Subcutaneous abdominal adipose tissue (tissue), 5 donors: ENCODE data around the gene RIMBP2.

Experiments
- H3K27ac ChIP-seq: one replicate; pipeline ENCODE4 v1.7.0; 2013; ENCODE audit warnings: low read depth, mild to moderate bottlenecking, inconsistent platforms, low read length, moderate library complexity
- H3K27me3 ChIP-seq, 5 donors: one replicate each; pipeline ENCODE4 v1.7.0; 2013; ENCODE audit warnings: low read length in 5 of 5, inconsistent platforms in 1 of 5; ENCODE audit not compliant: control insufficient read depth in 5 of 5, insufficient read depth in 4 of 5
- H3K36me3 ChIP-seq, 5 donors: one replicate each; pipeline ENCODE4 v1.7.0; 2013; ENCODE audit warnings: low read length in 5 of 5; ENCODE audit not compliant: control insufficient read depth in 5 of 5, insufficient read depth in 5 of 5
- H3K4me1 ChIP-seq, 5 donors: one replicate each; pipeline ENCODE4 v1.7.0; 2013; ENCODE audit warnings: low read length in 5 of 5, mild to moderate bottlenecking in 3 of 5, moderate library complexity in 1 of 5; ENCODE audit not compliant: control insufficient read depth in 5 of 5, insufficient read depth in 5 of 5
- H3K4me3 ChIP-seq, 5 donors: one replicate each; pipeline ENCODE4 v1.7.0; 2013; ENCODE audit warnings: low read length in 5 of 5, low read depth in 1 of 5
- H3K9ac ChIP-seq, 5 donors: one replicate each; pipeline ENCODE4 v1.7.0; 2013; ENCODE audit warnings: low read length in 5 of 5, mild to moderate bottlenecking in 4 of 5, moderate library complexity in 3 of 5
- H3K9me3 ChIP-seq, 5 donors: one replicate each; pipeline ENCODE4 v1.7.0; 2013; ENCODE audit warnings: low read length in 5 of 5; ENCODE audit not compliant: control insufficient read depth in 5 of 5
- donor health status: healthy.
- donor health status: healthy.
- donor health status: healthy.
- donor health status: healthy.
- donor health status: healthy.

RIMBP2 gene

DNA sequence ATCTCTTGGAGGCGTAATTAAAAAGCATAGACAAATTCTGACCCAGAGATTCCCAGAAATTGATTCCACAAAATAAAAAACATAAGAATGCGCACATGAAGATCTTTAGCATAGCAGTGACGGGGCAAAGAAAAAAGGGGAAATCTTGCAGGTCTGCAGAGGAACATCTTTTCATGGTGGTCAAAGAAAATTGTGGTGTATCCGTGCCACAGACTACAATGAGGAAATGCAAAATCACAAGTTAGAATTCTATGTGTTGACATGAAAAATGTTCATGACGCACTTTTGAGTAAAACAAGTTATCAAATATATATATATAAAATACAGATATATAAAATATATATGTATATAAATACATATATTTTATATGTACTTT is 101.6 kb downstream of the RIMBP2 start:
- Histone ChIP-seq H3K9ac (no peak overlapping the region), H3K9me3 (peaks cover 0 to 2% (median 0%) of the 10 kb centered on the region in 5 donors), H3K27me3 (peaks cover 0 to 8% (median 0%) of the 10 kb centered on the region in 5 donors), H3K4me1 (no peaks in the 10 kb centered on the region), H3K36me3 (no peaks in the 10 kb centered on the region), H3K27ac (no peak overlapping the region), H3K4me3 (no peak overlapping the region)

DNA sequence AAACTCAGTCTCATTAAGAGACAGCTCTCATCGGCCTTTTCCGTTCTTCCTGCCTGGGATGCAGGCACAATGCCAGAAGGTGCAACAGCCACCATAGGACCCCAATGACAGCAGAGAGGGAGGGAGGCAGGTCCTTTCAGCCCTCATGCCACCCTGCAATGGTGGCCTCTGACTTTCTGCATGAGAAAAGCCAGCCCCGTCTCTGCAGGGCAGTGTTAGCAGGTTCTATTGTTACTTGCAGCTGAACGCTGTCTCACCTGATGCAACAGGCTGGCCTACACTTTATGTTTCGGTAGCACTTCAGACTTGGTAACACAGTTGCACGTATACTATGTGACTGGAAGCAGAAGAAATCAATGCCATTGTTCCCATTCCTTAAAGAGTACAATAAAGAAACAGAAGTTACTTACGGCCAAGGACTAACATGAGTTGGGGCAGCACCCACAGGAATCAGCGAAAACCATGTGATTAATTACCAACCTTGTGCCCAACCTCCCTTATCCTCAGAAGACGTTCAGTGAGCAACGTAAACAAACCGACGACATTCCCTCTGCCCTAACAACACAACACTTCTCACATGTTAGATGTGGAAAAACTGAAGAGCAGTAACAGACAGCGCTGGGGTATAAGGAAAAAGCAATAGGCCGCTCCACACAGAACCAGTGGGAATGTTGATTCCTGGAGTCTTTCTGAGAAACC is 102.1 kb downstream of the RIMBP2 start:
- no peak overlapping the region for H3K27ac ChIP-seq
- H3K4me1 ChIP-seq = no peaks in the 10 kb centered on the region
- H3K9ac ChIP-seq = no peak overlapping the region
- H3K9me3 ChIP-seq = peaks cover 0 to 2% (median 0%) of the 10 kb centered on the region in 5 donors
- H3K4me3 ChIP-seq = no peak overlapping the region
- no peaks in the 10 kb centered on the region for H3K36me3 ChIP-seq
- H3K27me3 ChIP-seq = peaks cover 0 to 8% (median 0%) of the 10 kb centered on the region in 5 donors

DNA sequence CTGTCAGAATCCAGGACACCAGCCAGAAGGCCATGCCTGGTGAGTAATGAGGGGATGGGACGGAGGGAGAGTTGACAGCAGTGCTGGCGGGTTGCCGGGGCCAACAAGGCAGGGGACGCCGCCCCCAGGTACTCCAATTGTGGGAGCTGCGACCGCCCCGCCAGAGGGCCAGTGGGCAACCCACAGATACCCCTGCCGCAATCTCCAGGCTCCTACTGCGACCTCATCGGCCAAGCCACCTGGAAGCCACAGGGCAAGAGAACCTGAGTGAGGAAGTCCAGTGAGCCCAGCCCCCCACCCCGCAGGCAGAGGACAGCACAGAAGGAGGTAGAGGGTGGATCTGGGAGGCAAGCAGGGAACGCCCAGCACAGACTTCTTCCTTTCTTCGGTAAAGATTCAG is 103.0 kb downstream of the RIMBP2 start:
- Histone ChIP-seq H3K27ac (no peak overlapping the region), H3K36me3 (no peaks in the 10 kb centered on the region), H3K27me3 (peaks cover 0 to 8% (median 1%) of the 10 kb centered on the region in 5 donors), H3K9me3 (peaks cover 0 to 2% (median 0%) of the 10 kb centered on the region in 5 donors), H3K4me1 (no peaks in the 10 kb centered on the region), H3K9ac (no peak overlapping the region), H3K4me3 (no peak overlapping the region)

DNA sequence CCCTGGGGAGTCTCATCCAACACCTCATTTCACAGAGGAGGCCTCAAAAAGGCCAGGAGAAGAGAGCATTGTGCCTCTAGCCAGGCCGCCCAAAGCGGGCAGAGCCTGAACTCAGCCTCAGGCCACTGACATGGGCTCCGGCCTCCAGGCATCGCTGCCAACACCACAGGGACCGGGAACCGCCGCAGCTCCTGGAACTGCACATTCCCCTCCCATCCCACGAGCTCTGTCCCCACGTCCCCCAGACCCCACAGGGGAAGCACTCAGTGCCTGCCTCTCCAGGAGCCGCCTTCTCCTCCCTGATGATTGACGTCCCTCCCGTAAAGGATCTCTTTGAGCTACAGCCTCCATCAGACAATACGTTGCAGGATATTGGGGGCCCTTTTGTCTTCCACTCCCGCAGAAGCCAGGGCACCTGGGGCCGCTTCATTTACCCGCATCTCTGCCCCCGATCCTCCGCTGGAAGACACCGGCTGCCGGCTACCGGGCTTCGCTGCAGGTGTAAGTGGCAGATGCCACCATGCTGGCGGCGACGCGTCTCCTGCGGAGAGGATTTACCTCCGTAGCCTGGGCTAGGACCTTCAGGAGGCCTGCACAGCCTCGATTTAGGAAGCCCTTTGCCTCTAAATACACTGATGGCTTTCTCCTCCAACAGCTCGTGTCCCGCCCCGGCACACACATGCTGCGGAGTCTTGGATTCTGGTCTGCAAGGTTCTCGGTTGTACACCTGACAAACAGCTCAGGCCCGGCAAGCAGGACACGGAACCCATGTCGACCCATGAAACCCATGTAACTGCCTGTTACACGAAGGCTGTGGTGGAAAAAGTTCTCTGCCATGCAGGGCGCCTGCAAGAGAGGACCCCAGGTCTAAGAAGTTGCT is 104.8 kb downstream of the RIMBP2 start:
- H3K4me1 ChIP-seq = no peaks in the 10 kb centered on the region
- no peaks in the 10 kb centered on the region for H3K36me3 ChIP-seq
- H3K4me3 ChIP-seq = no peak overlapping the region
- H3K9ac ChIP-seq = no peak overlapping the region
- no peak overlapping the region for H3K27ac ChIP-seq
- H3K9me3 ChIP-seq = peaks cover 0 to 2% (median 0%) of the 10 kb centered on the region in 5 donors
- peaks cover 0 to 10% (median 4%) of the 10 kb centered on the region in 5 donors for H3K27me3 ChIP-seq

DNA sequence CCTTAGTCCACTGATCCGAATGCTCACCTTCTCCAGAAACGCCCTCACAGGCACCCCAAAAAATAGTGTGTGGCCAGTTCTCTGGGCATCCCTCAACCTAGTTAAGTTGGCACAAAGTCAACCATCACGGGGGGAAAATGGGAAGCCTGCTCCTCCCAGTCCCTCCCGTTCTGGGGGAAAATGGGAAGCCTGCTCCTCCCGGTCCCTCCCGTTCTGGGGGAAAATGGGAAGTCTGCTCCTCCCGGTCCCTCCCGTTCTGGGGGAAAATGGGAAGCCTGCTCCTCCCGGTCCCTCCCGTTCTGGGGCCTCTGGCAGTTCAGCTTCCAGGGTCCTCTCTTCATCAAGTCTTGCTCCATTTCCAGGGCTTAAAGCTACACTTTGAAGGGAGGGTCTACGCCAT is 106.1 kb downstream of the RIMBP2 start:
- H3K36me3 ChIP-seq = no peaks in the 10 kb centered on the region
- no peak overlapping the region for H3K4me3 ChIP-seq
- peaks cover 0 to 2% (median 0%) of the 10 kb centered on the region in 5 donors for H3K9me3 ChIP-seq
- H3K9ac ChIP-seq = no peak overlapping the region
- no peak overlapping the region for H3K27ac ChIP-seq
- no peaks in the 10 kb centered on the region for H3K4me1 ChIP-seq
- peaks cover 0 to 5% (median 4%) of the 10 kb centered on the region in 5 donors for H3K27me3 ChIP-seq

DNA sequence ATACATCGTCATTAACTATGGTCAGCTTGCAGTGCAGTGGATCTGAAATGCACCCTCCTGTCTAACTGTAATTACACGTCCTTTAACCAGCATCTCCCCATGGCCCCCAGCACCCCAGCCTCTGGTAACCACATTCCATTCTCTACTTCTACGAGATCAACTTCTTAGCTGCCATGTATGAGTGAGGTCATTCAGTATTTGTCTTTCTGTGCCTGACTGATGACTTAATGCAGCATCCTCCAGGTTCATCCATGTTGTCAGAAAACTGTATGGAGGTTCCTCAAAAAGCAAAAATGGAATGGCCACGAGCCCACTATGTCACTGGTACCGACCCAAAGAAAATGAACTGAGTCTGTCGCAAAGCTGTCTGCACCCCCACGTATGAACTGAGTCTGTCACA is 107.3 kb downstream of the RIMBP2 start:
- no peaks in the 10 kb centered on the region for H3K4me1 ChIP-seq
- no peak overlapping the region for H3K27ac ChIP-seq
- H3K36me3 ChIP-seq = no peaks in the 10 kb centered on the region
- H3K27me3 ChIP-seq = peaks cover 0 to 5% (median 4%) of the 10 kb centered on the region in 5 donors
- H3K9me3 ChIP-seq = peaks cover 0 to 2% (median 0%) of the 10 kb centered on the region in 5 donors
- H3K4me3 ChIP-seq = no peak overlapping the region
- no peak overlapping the region for H3K9ac ChIP-seq

DNA sequence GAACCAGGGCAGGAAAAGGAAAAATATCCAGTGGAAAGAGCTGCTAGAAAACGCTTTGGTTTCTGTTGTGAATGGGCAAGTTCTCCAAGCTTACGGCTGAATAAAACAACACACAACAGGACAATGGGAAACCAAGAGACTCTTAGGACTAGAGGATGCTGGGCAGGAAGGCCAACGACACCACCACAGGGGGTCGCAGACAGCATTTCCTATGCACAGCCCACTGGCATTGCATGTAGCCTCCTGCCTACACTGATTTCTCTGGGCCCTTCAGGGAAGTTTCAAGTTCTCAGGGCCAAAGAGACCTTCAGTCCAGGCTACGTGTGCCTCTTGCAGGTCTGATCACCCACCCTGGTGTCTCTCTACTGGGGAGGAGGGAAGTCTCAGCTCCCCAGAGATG is 108.0 kb downstream of the RIMBP2 start:
- Histone ChIP-seq H3K36me3 (no peaks in the 10 kb centered on the region), H3K9ac (no peak overlapping the region), H3K4me1 (no peaks in the 10 kb centered on the region), H3K27ac (no peak overlapping the region), H3K4me3 (no peak overlapping the region), H3K27me3 (peaks cover 0 to 5% (median 2%) of the 10 kb centered on the region in 5 donors), H3K9me3 (peaks cover 0 to 2% (median 0%) of the 10 kb centered on the region in 5 donors)

DNA sequence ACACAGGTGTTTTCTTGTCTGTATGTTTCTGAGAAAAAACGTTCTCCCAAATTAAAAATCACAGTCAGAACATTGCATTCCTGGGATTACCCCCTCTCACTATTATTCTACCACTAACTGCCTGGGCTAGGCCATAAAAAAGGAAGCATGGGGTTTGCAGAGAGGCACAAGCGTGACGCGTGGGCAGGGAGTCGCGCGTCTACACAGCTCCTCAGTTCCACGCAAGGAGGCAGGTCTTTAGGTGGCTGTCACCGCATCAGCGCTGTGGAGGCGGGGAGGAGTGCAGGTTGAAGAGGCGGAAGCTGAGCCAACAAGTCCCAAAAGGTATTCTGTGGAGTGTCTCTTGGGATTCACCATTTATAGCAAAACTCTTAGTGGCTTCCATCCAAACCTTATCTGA is 109.9 kb downstream of the RIMBP2 start:
- H3K9ac ChIP-seq = no peak overlapping the region
- H3K27me3 ChIP-seq = peaks cover 0 to 5% (median 3%) of the 10 kb centered on the region in 5 donors
- H3K9me3 ChIP-seq = peaks cover 0 to 3% (median 0%) of the 10 kb centered on the region in 5 donors
- no peaks in the 10 kb centered on the region for H3K36me3 ChIP-seq
- H3K4me3 ChIP-seq = no peak overlapping the region
- H3K27ac ChIP-seq = no peak overlapping the region
- no peaks in the 10 kb centered on the region for H3K4me1 ChIP-seq

DNA sequence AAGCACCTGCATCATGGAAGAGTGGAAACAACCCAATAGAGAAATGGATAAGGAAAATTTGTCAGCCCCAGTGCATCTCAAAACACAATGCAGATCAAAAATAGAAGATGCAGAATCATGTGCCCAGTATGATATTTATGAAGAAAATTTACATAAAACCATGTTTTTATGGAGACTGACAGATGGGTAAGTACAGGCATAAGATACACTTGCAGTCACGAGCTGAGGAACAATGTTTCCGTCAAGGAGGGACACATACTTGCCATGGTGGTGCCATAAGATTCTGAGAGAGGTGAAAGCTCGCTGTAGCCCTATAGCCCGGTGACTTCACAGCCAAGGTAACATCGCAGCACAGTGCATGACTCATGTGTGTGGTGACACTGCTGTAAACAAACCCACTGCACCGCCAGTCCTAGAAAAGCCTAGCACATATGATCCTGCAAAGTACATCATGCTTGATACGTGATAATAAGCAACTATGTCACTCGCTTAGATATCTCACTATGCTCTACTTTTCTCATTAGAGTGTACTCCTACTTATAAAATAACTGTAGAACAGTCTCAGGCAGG is 112.6 kb downstream of the RIMBP2 start:
- peaks cover 0 to 9% (median 4%) of the 10 kb centered on the region in 5 donors for H3K27me3 ChIP-seq
- H3K9me3 ChIP-seq = peaks cover 0 to 10% (median 0%) of the 10 kb centered on the region in 5 donors
- H3K36me3 ChIP-seq = no peaks in the 10 kb centered on the region
- H3K9ac ChIP-seq = no peak overlapping the region
- no peaks in the 10 kb centered on the region for H3K4me1 ChIP-seq
- H3K27ac ChIP-seq = no peak overlapping the region
- H3K4me3 ChIP-seq = no peak overlapping the region

DNA sequence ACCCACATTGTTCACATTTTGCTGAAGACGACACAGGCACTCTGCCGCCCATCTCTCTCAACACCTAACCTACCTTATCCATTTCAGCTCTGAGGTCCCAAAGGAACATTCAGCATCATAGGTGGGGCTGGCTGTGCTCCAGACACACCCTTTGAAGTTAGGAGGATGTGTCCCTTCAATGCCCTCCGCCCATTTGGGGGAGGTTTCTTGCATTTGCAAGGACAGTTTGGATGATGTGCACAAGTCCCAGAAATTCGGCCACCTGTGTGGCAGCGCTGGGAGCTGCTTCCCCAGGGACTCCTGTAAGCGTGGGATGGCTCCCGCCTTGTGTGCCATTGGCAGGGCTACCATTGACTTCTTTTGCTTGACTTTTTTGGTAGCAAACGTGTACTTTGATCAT is 113.8 kb downstream of the RIMBP2 start:
- H3K36me3 ChIP-seq = no peaks in the 10 kb centered on the region
- peaks cover 0 to 8% (median 0%) of the 10 kb centered on the region in 5 donors for H3K27me3 ChIP-seq
- H3K27ac ChIP-seq = no peak overlapping the region
- H3K9me3 ChIP-seq = peaks cover 0 to 19% (median 6%) of the 10 kb centered on the region in 5 donors
- H3K4me3 ChIP-seq = no peak overlapping the region
- no peaks in the 10 kb centered on the region for H3K4me1 ChIP-seq
- H3K9ac ChIP-seq = no peak overlapping the region
